ENCODE measurements around the gene GSTM5.
"Not testable (repeated sequence)": the region's sequence is repeated elsewhere in the genome, so short reads cannot be mapped to it uniquely, and the experiment has no call there.

The GSTM5 gene

DNA sequence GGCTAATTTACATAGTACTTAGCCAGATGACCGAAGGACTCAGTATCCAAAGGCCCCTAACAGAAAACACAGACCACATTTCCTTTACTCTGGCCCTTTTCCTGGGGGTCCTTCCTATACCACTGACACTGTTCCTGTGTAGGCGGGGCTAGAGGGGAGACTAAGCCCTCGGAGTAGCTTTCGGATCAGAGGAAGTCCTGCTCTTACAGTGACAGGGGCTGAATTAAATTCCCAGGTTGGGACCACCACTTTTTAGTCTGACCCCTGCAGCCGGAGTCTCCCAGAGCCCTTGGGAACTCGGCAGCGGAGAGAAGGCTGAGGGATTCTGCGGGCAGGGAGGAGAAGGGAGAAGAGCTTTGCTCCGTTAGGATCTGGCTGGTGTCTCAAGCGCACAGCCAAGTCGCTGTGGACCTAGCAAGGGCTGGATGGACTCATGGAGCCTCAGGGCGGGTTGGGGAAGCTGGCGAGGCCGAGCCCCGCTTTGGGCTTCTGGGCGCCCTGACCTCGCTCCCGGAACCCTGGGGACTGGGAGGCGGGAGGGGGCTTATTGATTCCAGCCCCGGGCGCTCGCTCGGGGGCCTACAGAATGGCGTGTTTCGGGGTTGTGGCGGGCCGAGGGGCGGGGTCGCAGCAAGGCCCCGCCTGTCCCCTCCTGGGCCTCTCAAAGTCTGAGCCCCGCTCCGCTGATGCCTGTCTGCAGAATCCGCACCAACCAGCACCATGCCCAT, at the start of gene GSTM5:
GSTM5 (plus strand) TSS at position 659 of the 728 bp plus-strand sequence; CDS start at position 721, 62 bp downstream.
- FAIRE-seq; DNase-seq (ENCODE audit: insufficient read length, low spot score): not testable (repeated sequence)

DNA sequence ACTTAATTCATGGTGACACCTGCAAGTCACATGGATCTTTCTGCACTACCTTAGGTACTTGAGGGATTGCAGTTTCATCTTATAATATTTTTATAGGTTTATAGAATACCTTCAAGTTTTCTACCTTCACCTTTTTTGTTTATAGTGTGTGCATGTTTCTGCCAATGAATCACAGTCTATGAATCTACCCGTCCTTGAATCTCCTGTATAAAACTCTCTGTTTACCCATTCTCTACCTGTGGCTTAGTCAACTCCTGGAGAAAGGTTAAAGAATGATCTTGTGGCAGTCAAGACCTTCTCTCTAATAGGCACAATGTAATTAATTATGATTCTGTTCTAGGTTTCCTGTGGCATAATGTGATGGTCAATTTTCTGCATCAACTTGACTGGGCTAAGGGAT, 47.4 kb upstream of the GSTM5 start:
- no peak for DNase-seq (ENCODE audit: insufficient read length, low spot score)
- no peak for FAIRE-seq
- no peak for TF ChIP-seq POLR2A (IDR thresholded peaks at IDR 0.05; ENCODE audit: low read depth, low read length)

DNA sequence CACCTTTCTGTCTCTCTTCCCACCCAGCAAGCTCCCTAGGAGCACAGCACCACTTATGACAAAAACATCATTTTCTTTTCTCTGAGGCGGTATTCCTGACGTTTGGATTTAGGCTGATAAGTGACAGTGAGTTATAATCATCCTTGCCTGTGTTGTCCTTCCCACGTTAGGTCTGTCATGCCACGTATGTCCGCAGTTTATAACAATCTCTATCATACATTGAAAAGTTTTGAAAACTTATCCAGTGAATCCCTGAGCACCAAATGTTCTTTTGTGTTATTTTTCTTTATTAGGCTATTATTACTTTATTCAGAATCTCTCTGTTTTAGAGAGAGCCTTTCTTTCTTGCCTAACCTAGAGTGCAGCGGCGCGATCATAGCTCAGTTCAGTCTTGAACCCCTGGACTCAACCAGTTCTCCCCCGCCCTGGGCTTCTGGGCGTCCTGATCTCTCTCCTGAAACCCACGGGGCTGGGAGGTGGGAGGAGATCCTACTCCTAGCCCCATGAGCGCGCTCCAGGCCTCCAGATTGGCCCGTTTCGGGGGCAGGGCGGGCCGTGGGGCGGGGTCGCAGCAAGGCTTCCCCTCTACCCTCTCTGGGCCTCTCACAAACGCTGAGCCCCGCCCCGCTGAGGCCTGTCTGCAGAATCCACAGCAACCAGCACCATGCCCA, 44.5 kb upstream of the GSTM5 start, which contains the start of gene GSTM2:
GSTM2 (plus strand) TSS at position 606 of the 671 bp plus-strand sequence; CDS start at position 665, 59 bp downstream.
- FAIRE-seq (no peak), DNase-seq (ENCODE audit: insufficient read length, low spot score) (peak; percentile 88)
- TF ChIP-seq POLR2A (IDR thresholded peaks at IDR 0.05; ENCODE audit: low read depth, low read length), result 0 out of 2 replicates have a peak, but pooled peaks have one; percentile 27

DNA sequence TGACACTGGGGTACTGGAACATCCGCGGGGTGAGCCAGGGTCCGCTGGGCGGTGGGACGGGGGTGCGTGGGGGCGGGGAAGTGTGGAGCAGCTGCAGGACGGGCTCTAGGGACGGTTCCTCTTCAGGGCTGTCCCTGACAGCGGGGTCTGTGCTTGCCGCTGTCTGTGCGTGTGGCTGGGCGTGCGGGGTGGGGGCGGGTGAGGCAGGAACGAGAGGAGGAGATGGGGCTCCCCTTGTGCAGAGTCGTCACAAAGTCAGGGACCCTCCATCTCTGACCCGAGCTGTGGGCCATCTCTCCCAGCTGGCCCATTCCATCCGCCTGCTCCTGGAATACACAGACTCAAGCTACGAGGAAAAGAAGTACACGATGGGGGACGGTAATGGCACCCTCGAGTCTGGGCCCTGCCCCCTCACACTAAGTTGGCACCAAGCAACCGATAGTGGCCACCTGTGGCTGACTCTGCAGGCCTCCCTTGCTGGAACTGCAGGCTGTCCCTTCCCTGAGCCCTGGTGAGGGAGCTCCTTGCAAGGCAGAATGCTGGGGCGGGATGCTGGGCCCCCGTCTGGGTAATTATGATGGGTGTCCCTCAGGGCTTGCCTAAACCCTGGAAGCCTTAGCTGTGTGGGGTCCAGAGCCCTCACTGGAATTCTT, 43.8 kb upstream of the GSTM5 start:
- DNase-seq (ENCODE audit: insufficient read length, low spot score), result no peak
- FAIRE-seq, result no peak
- no peak for TF ChIP-seq POLR2A (IDR thresholded peaks at IDR 0.05; ENCODE audit: low read depth, low read length)

DNA sequence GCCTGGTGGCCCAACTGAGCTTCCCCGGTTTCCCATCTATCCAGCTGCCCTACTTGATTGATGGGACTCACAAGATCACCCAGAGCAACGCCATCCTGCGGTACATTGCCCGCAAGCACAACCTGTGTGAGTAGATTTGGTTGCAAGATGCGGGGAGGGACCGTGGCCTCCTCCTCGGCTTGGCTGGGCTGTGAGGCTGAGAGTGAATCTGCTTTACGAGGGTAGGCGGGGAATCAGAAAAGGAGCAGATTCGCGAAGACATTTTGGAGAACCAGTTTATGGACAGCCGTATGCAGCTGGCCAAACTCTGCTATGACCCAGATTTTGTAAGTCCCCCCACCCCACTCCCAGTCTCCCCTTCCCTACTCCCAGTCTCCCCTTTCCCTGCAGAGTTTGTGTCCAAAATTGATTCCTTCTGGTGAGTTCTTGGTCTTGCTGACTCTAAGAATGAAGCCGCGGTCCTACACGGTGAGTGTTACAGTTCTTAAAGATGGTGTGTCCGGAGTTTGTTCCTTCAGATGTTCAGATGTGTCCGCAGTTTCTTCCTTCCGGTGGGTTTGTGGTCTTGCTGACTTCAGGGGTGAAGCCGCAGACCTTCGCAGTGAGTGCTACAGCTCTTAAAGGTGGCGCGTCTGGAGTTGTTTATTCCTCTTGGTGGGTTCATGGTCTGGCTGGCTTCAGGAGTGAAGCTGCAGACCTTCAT, 42.7 kb upstream of the GSTM5 start:
- DNase-seq (ENCODE audit: insufficient read length, low spot score), result no peak
- TF ChIP-seq POLR2A (IDR thresholded peaks at IDR 0.05; ENCODE audit: low read depth, low read length), result no peak
- FAIRE-seq, result no peak

DNA sequence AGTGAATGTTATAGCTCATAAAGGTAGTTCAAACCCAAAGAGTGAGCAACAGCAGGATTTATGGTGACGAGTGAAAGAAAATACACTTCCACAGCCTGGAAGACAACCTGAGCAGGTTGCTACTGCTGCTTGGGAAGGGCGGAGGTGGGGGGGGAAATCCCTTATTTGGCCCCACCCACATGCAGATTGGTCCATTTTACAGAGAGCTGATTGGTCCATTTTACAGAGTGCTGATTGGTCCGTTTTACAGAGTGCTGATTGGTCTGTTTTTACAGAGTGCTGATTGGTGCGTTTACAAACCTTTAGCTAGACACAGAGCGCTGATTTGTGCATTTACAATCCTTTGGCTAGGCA, 42.1 kb upstream of the GSTM5 start:
- FAIRE-seq; DNase-seq (ENCODE audit: insufficient read length, low spot score): not testable (repeated sequence)

DNA sequence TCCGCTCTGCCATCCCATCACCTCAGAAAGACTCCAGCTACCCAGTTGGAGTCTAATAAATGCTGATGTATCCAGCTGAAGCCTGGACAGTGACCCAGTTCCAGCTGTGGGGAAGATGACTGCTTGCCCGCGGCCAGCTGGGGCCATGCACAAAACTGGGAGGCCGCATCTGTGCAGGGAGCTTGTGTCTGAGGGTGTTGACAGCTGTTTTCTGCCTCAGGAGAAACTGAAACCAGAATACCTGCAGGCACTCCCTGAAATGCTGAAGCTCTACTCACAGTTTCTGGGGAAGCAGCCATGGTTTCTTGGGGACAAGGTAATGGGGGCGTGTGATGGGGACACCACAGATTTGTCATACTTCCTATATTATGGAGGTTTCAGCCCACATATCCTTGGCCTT, 41.0 kb upstream of the GSTM5 start:
- no peak for TF ChIP-seq POLR2A (IDR thresholded peaks at IDR 0.05; ENCODE audit: low read depth, low read length)
- FAIRE-seq, result no peak
- no peak for DNase-seq (ENCODE audit: insufficient read length, low spot score)

DNA sequence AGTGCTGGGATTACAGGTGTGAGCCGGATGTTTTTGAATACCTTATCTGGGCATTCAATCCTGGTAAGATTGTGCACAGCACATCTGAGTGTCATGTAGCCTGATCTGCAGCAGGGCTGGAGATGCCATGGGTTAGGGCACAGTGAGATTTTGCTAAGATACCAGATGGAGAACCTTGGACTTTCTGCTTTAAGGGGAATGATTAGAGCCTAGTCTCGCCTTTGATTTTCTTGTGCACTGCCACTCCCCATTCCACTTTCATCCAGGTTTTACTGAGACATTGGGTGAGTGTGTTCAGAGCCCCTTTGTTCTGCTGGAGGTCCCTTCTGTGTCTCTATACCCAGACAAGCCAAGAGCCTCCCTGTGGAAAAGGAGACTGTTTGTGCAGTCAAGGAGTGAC, 38.2 kb upstream of the GSTM5 start:
- DNase-seq (ENCODE audit: insufficient read length, low spot score); FAIRE-seq: not testable (repeated sequence)

DNA sequence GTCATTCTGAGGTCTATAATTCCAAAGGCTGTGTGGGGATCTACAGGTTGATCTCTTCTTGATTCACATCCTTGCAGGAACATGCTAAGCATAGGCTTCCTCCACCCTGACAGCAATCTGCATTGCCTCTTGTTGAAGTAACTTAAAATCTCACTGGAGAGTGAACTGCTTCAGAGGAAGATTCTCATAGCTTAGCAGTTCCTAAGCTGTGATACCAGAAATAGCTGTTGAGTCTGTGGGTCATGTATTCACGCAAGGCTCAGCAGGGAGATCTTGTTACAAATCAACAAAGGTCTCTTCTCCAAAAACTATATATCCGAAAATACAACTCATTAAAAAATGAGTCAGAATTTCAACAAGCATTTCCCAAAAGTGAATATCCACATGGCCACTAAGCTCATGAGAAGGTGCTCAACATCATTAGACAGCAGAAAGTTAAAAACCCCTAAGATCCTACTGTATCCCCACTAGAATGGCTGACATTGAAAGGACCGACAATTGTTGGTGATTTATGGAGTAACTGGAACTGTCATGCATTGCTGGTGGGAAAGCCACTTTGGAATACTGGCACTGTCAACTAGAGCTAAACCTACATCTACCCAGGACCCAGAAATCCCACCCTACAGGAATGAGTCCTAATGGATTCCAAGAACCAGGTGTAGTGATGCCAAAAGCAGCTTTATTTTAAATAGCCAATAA, 35.2 kb upstream of the GSTM5 start:
- not testable (repeated sequence) for FAIRE-seq; DNase-seq (ENCODE audit: insufficient read length, low spot score)

DNA sequence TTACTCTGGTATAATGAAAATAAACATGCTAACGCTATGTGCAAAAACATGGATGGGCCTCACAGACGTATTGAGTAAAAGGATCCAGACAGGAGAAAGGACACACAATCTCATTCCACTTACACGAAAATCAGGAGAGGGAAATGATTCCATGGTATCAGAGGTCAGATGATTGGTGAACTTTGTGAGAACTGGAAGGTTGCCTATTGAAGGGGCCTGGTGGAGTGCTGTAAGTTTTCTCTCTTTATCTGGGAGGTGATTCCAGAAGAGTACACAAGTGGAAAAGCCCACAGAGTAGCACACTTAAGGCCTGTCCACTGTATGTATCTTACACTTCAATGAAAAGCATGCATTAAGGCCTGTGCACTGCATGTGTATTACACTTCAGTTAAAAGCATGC, 34.6 kb upstream of the GSTM5 start:
- DNase-seq (ENCODE audit: insufficient read length, low spot score) (no peak), FAIRE-seq (no peak)
- TF ChIP-seq POLR2A (IDR thresholded peaks at IDR 0.05; ENCODE audit: low read depth, low read length), result no peak

DNA sequence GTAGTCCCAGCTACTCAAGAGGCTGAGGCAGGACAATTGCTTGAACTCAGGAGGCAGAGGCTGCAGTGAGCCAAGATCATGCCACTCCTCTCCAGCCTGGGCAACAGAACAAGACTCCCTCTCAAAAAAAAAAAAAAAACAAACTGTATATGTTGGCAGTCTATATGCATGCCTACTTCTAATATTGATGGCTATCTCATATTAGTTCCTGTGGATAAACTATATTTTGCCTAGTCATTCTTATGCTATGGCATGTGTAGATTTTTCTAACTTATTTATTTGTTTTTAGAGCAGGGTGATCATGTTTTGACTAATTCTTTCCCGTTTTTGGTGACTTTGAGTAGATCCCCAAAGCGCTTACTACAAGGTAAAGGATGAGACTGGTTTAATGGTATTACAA, 33.4 kb upstream of the GSTM5 start:
- not testable (repeated sequence) for DNase-seq (ENCODE audit: insufficient read length, low spot score); FAIRE-seq

DNA sequence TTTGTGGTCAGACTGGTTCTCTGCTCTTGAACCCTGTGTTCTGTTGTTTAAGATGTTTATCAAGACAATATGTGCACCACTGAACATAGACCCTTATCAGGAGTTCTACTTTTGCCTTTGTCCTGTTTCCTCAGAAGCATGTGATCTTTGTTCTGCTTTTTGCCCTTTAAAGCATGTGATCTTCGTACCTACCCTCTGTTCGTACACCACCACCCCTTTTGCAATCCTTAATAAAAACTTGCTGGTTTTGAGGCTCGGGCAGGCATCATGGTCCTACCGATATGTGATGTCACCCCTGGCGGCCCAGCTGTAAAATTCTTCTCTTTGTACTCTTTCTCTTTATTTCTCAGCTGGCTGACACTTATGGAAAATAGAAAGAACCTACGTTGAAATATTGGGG, 27.3 kb upstream of the GSTM5 start:
- DNase-seq (ENCODE audit: insufficient read length, low spot score); FAIRE-seq: not testable (repeated sequence)

DNA sequence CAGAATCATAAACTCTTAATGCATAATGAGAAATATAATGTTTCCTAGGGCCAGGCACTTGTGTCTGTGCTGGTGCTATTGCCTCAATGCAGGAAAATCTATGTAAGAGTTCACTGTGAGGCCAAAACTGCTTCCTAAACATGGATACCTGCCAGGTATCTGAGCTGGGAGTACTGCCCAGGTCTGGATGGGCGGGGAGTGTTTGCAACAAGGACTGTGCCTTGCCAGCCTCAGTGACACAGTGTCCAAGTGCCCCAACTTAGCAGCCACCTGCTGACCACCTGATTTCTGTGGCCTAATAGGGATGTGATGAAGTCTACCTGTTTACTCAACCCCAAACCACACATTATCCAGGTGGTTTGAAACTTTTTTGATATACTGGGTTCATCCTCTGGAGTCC, 26.7 kb upstream of the GSTM5 start:
- DNase-seq (ENCODE audit: insufficient read length, low spot score); FAIRE-seq: not testable (repeated sequence)

DNA sequence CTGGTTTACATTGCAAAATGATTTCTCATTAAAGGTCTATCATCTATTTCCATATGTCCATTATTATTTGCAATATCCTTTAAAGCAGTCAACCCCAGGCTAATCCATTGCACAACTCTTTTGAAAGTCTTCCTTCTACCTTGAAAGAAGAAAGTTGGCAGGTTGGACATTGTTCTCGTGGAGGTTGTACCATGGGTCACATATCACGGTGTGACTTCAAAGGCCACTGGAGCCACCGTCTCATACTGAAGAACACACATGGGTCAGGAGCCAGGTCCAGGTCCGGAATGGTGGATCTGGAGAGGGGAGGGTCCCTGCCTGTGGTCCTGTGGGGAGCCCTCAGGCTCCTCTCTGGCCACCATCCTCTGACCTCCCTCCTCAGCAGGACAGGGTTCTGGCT, 26.2 kb upstream of the GSTM5 start:
- DNase-seq (ENCODE audit: insufficient read length, low spot score); FAIRE-seq: not testable (repeated sequence)

DNA sequence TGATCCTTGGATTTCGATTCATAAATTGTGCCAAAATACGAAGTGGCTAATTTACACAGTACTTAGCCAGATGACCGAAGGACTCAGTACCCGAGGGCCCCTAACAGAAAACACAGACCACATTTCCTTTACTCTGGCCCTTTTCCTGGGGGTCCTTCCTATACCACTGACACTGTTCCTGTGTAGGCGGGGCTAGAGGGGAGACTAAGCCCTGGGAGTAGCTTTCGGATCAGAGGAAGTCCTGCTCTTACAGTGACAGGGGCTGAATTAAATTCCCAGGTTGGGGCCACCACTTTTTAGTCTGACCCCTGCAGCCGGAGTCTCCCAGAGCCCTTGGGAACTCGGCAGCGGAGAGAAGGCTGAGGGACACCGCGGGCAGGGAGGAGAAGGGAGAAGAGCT, 24.9 kb upstream of the GSTM5 start:
- FAIRE-seq; DNase-seq (ENCODE audit: insufficient read length, low spot score): not testable (repeated sequence)

All from H54 (cell line).